HG02763 (cell line): ENCODE data around the gene NBPF1.
"Not testable (repeated sequence)": the region's sequence is repeated elsewhere in the genome, so short reads cannot be mapped to it uniquely, and the experiment has no call there.

ENCODE experiments used
- ATAC-seq: cut with Tn5 transposase; IDR thresholded peaks from one replicate; pipeline ENCODE4 v1.9.1; 2021; ENCODE audit warnings: mild to moderate bottlenecking, moderate library complexity; ENCODE audit not compliant: unreplicated experiment

Gene NBPF1

GRCh38 chr1:16557034-16557433 lies 56.3 kb downstream of the NBPF1 start:
- not testable (repeated sequence) for ATAC-seq

GRCh38 chr1:16553244-16553643 lies 60.1 kb downstream of the NBPF1 start:
- not testable (repeated sequence) for ATAC-seq

GRCh38 chr1:16550212-16550918 lies 63.0 kb downstream of the NBPF1 start:
- ATAC-seq: not testable (repeated sequence)

GRCh38 chr1:16549545-16549944 lies 63.8 kb downstream of the NBPF1 start:
- ATAC-seq: not testable (repeated sequence)

- not testable (repeated sequence) for ATAC-seq
These were observed 65.7 kb downstream of the NBPF1 start for GRCh38 chr1:16547502-16548241.

- ATAC-seq: not testable (repeated sequence)
These were observed 67.7 kb downstream of the NBPF1 start for GRCh38 chr1:16545682-16546095.

GRCh38 chr1:16540421-16540893 lies 72.9 kb downstream of the NBPF1 start:
- ATAC-seq: not testable (repeated sequence)

- not testable (repeated sequence) for ATAC-seq
These were observed 75.8 kb downstream of the NBPF1 start for GRCh38 chr1:16537528-16537927.

GRCh38 chr1:16536796-16537195 lies 76.6 kb downstream of the NBPF1 start:
- not testable (repeated sequence) for ATAC-seq

- not testable (repeated sequence) for ATAC-seq
These were observed 77.5 kb downstream of the NBPF1 start for GRCh38 chr1:16535898-16536297.

GRCh38 chr1:16535487-16535886 lies 77.9 kb downstream of the NBPF1 start:
- ATAC-seq: not testable (repeated sequence)

- not testable (repeated sequence) for ATAC-seq
These were observed 78.4 kb downstream of the NBPF1 start for GRCh38 chr1:16534829-16535456.

- ATAC-seq: not testable (repeated sequence)
These were observed 79.0 kb downstream of the NBPF1 start for GRCh38 chr1:16534239-16534828.

GRCh38 chr1:16532235-16532991 lies 81.0 kb downstream of the NBPF1 start:
- ATAC-seq: not testable (repeated sequence)

- ATAC-seq: not testable (repeated sequence)
These were observed 85.0 kb downstream of the NBPF1 start for GRCh38 chr1:16528338-16528737.

GRCh38 chr1:16525769-16526168 lies 87.6 kb downstream of the NBPF1 start:
- ATAC-seq: not testable (repeated sequence)

- not testable (repeated sequence) for ATAC-seq
These were observed 91.7 kb downstream of the NBPF1 start for GRCh38 chr1:16521679-16522078.

GRCh38 chr1:16521288-16521583 lies 92.1 kb downstream of the NBPF1 start:
- ATAC-seq: no peak

GRCh38 chr1:16520435-16521287 lies 92.7 kb downstream of the NBPF1 start:
- not testable (repeated sequence) for ATAC-seq
